Measurements from ENCODE around the gene LRRC7.

LRRC7 gene

GRCh38 chr1:69842326-69842725 is 274.6 kb downstream of the LRRC7 start:
- Mint-ChIP-seq H3K27me3 (ENCODE audit: low read depth) (no peaks in the 10 kb centered on the region), H3K4me3 (no peak overlapping the region), H3K36me3 (ENCODE audit: low read depth) (no peaks in the 10 kb centered on the region), H3K4me1 (no peaks in the 10 kb centered on the region), H3K27ac (no peak overlapping the region), H3K9me3 (no peaks in the 10 kb centered on the region)
- TF ChIP-seq CTCF (IDR thresholded peaks at IDR 0.05; ENCODE audit: unreplicated experiment in 3 of 3): no peak

DNA sequence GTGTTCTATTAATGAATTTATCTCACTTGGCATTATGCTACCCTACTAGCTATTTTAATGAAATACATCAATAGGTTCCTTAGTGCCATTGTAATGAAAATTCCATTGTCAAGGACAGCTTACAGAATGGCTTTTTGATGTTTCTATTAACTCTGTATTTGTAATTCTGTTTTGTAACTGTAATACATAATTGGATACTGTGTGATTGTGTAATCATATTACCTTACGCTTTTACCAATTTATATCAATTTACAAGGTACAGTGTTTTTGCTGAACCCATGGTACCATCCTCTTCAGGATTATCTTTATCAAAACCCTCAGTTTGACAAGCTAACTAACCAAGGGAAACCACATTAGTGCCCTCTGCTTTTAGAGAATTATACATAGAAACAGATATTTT is 277.9 kb downstream of the LRRC7 start:
- no peak for TF ChIP-seq CTCF (IDR thresholded peaks at IDR 0.05; ENCODE audit: unreplicated experiment in 3 of 3)
- H3K9me3 Mint-ChIP-seq: no peaks in the 10 kb centered on the region
- H3K27me3 Mint-ChIP-seq (ENCODE audit: low read depth): no peaks in the 10 kb centered on the region
- H3K4me3 Mint-ChIP-seq: no peak overlapping the region
- H3K36me3 Mint-ChIP-seq (ENCODE audit: low read depth): no peaks in the 10 kb centered on the region
- no peaks in the 10 kb centered on the region for H3K4me1 Mint-ChIP-seq
- H3K27ac Mint-ChIP-seq: no peak overlapping the region

DNA sequence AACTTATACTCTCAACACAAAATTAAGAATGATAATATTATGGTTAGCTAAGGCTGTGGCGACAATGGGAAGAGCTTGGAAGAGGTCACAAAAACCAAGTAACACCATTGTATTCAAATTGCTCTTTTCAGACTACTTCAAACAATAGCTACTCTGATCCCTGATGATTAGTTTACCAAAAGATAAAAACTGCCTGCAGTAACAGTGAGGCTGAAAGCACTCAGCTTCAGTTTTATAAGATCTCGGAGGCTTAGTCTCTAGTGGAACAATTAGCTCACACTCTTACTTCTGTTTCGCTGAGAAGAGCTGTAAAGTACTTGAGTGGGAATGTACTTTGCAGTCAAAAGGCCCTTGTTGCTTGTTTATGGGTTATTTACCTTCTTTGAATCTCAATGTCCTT is 278.5 kb downstream of the LRRC7 start:
- Mint-ChIP-seq H3K4me3 (no peak overlapping the region), H3K27ac (no peak overlapping the region), H3K9me3 (no peaks in the 10 kb centered on the region), H3K36me3 (ENCODE audit: low read depth) (no peaks in the 10 kb centered on the region), H3K4me1 (no peaks in the 10 kb centered on the region), H3K27me3 (ENCODE audit: low read depth) (no peaks in the 10 kb centered on the region)
- TF ChIP-seq CTCF (IDR thresholded peaks at IDR 0.05; ENCODE audit: unreplicated experiment in 3 of 3): no peak

- H3K9me3 Mint-ChIP-seq: no peaks in the 10 kb centered on the region
- H3K4me1 Mint-ChIP-seq: no peaks in the 10 kb centered on the region
- no peaks in the 10 kb centered on the region for H3K27me3 Mint-ChIP-seq (ENCODE audit: low read depth)
- H3K4me3 Mint-ChIP-seq: no peak overlapping the region
- H3K36me3 Mint-ChIP-seq (ENCODE audit: low read depth): no peaks in the 10 kb centered on the region
- H3K27ac Mint-ChIP-seq: no peak overlapping the region
- TF ChIP-seq CTCF (IDR thresholded peaks at IDR 0.05; ENCODE audit: unreplicated experiment in 3 of 3): no peak
Observed at GRCh38 chr1:69847670-69848069, 279.9 kb downstream of the LRRC7 start.

DNA sequence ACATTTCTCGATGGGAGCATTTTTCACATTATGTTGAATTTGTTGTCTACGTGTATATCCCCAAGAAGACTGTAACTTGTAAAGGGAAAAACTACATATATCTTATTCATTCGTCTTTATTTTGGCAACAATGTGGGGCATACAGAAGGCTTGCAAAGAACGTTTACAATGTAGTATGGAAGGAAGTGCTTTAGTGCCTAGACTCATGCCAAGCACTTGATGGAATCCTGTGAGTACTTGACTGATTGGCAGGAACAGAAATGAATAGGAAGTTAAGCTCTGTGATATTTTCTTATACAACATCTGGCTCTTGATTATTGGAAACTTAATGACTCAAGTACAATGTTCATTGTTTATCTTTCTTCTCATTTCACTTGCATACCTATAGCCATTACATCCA is 284.4 kb downstream of the LRRC7 start:
- Mint-ChIP-seq H3K27me3 (ENCODE audit: low read depth) (no peaks in the 10 kb centered on the region), H3K4me1 (no peaks in the 10 kb centered on the region), H3K27ac (no peak overlapping the region), H3K9me3 (no peaks in the 10 kb centered on the region), H3K4me3 (no peak overlapping the region), H3K36me3 (ENCODE audit: low read depth) (no peaks in the 10 kb centered on the region)
- TF ChIP-seq CTCF (IDR thresholded peaks at IDR 0.05; ENCODE audit: unreplicated experiment in 3 of 3): no peak

DNA sequence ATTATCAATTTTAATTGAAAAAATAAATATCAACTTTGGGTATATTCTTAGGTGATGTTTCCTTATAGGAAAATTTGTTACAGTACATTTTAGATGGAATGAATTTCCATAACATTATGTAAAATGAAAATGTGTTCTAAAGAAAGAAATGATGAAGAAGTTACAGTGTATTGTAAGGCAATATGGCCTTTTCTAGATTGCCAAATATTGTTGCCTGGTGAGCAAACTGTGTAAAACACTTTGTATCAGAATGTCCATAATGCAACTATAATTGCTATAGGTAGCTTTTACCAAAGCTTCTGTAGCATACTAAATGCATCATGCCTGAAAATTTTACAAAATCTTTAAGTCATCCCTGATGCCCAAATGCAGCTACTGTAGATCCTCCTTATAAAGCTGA is 285.0 kb downstream of the LRRC7 start:
- no peak for TF ChIP-seq CTCF (IDR thresholded peaks at IDR 0.05; ENCODE audit: unreplicated experiment in 3 of 3)

More for the DNA sequence above, 285.0 kb downstream of the LRRC7 start:
- no peaks in the 10 kb centered on the region for H3K27me3 Mint-ChIP-seq (ENCODE audit: low read depth)
- H3K36me3 Mint-ChIP-seq (ENCODE audit: low read depth): no peaks in the 10 kb centered on the region
- no peak overlapping the region for H3K27ac Mint-ChIP-seq
- no peaks in the 10 kb centered on the region for H3K9me3 Mint-ChIP-seq
- no peaks in the 10 kb centered on the region for H3K4me1 Mint-ChIP-seq
- H3K4me3 Mint-ChIP-seq: no peak overlapping the region
